OCI-LY3 (cell line): Measurements from ENCODE around the gene RAB7A.
"Not testable (repeated sequence)": the region's sequence is repeated elsewhere in the genome, so short reads cannot be mapped to it uniquely, and the experiment has no call there.

ENCODE experiments used
- H2AFZ ChIP-seq: fragments of 200-600, 300-600 bp; shearing (Covaris generic); 2 replicates; pipeline ENCODE4 v1.6.0; 2014; ENCODE audit warnings: antibody characterized with exemption, low read depth, low read length
- H3K27ac ChIP-seq: fragments of 200-600, 300-600 bp; sonication (generic); 2 replicates; pipeline ENCODE4 v1.5.1; 2014; ENCODE audit warnings: mild to moderate bottlenecking, low read length, moderate library complexity, mixed read lengths
- H3K27me3 ChIP-seq: fragments of 200-600, 300-600 bp; sonication (generic); 2 replicates; pipeline ENCODE4 v1.6.1; 2014; ENCODE audit warnings: low read depth, low read length, mixed read lengths
- H3K36me3 ChIP-seq: fragments of 200-600, 300-600 bp; sonication (generic); replicated peaks from 2 replicates; pipeline ENCODE3; 2014; ENCODE audit warnings: low read depth, low read length, mixed read lengths
- H3K4me1 ChIP-seq: fragments of 300-600, 200-600 bp; sonication (generic); 2 replicates; pipeline ENCODE4 v1.6.1; 2014; ENCODE audit warnings: low read length, mixed read lengths
- H3K4me2 ChIP-seq: fragments of 200-600, 300-600 bp; sonication (generic); 2 replicates; pipeline ENCODE4 v1.6.1; 2014; ENCODE audit warnings: low read length, mixed read lengths
- H3K4me3 ChIP-seq: fragments of 300-600, 200-600 bp; sonication (generic); 2 replicates; pipeline ENCODE4 v1.5.1; 2014; ENCODE audit warnings: antibody characterized with exemption, mild to moderate bottlenecking, low read length, moderate library complexity
- H3K79me2 ChIP-seq: fragments of 300-600, 200-600 bp; shearing (Covaris generic); 2 replicates; pipeline ENCODE4 v1.6.1; 2014; ENCODE audit warnings: mild to moderate bottlenecking, low read length, mixed read lengths
- H3K9ac ChIP-seq: fragments of 300-600, 200-600 bp; shearing (Covaris generic); 2 replicates; pipeline ENCODE4 v1.6.0; 2014; ENCODE audit warnings: mild to moderate bottlenecking, low read length, moderate library complexity
- H3K9me3 ChIP-seq: fragments of 200-600, 300-600 bp; shearing (Covaris generic); 2 replicates; pipeline ENCODE4 v1.6.1; 2014; ENCODE audit warnings: low read length, mixed read lengths; ENCODE audit not compliant: insufficient read depth
- H4K20me1 ChIP-seq: fragments of 200-600, 300-600 bp; sonication (generic); 2 replicates; pipeline ENCODE4 v1.6.1; 2016; ENCODE audit warnings: low read length, mixed read lengths; ENCODE audit not compliant: insufficient read depth
- CTCF ChIP-seq: fragments of 200-600, 300-600 bp; sonication (generic); IDR thresholded peaks from 2 replicates; pipeline ENCODE4 v1.5.1; 2014; ENCODE audit warnings: antibody characterized with exemption, low read length, low read depth
- EZH2phosphoT487 ChIP-seq: fragments of 200-600 bp; shearing (Covaris generic); IDR thresholded peaks from 2 replicates; pipeline ENCODE4 v1.6.1; 2018; ENCODE audit warnings: antibody characterized with exemption, mixed run types, low read depth

RAB7A gene

GRCh38 chr3:128749035-128749434, 23.1 kb downstream of the RAB7A start:
- peaks cover 96% of the 10 kb centered on the region for H3K79me2 ChIP-seq
- TF ChIP-seq EZH2phosphoT487 (no peak), CTCF (no peak)
- no peak overlapping the region for H3K4me3 ChIP-seq
- H3K4me1 ChIP-seq, result 0 out of 2 replicates have a peak, but pooled peaks cover 4% of the 10 kb centered on the region
- no peak overlapping the region for H2AFZ ChIP-seq
- no peak overlapping the region for H3K27ac ChIP-seq
- H3K9me3 ChIP-seq, result no peaks in the 10 kb centered on the region
- no peaks in the 10 kb centered on the region for H3K27me3 ChIP-seq
- no peak overlapping the region for H3K9ac ChIP-seq
- H3K36me3 ChIP-seq, result peaks cover 14% of the 10 kb centered on the region
- no peak overlapping the region for H3K4me2 ChIP-seq
- peaks cover 87% of the 10 kb centered on the region for H4K20me1 ChIP-seq

GRCh38 chr3:128749561-128749960, 23.6 kb downstream of the RAB7A start:
- not testable (repeated sequence) for H3K9me3 ChIP-seq, H3K4me1 ChIP-seq, H3K9ac ChIP-seq, H3K36me3 ChIP-seq, H3K27ac ChIP-seq, H2AFZ ChIP-seq, H3K4me2 ChIP-seq, H3K27me3 ChIP-seq, H3K4me3 ChIP-seq
- H3K79me2 ChIP-seq, result peaks cover 94% of the 10 kb centered on the region
- peaks cover 87% of the 10 kb centered on the region for H4K20me1 ChIP-seq

GRCh38 chr3:128753715-128754114, 27.7 kb downstream of the RAB7A start:
- Histone ChIP-seq H3K79me2 (peaks cover 85% of the 10 kb centered on the region), H3K4me1 (0 out of 2 replicates have a peak, but pooled peaks cover 4% of the 10 kb centered on the region), H4K20me1 (peaks cover 63% of the 10 kb centered on the region), H3K27ac (no peak overlapping the region), H3K36me3 (peaks cover under 1% of the 10 kb centered on the region), H3K9ac (no peak overlapping the region), H3K4me2 (no peak overlapping the region), H3K4me3 (no peak overlapping the region), H3K9me3 (no peaks in the 10 kb centered on the region), H2AFZ (no peak overlapping the region), H3K27me3 (no peaks in the 10 kb centered on the region)
- TF ChIP-seq EZH2phosphoT487 (no peak), CTCF (no peak)

GRCh38 chr3:128760042-128760441, 34.1 kb downstream of the RAB7A start:
- TF ChIP-seq EZH2phosphoT487, result no peak
- no peak for TF ChIP-seq CTCF
- Histone ChIP-seq H4K20me1 (peaks cover 60% of the 10 kb centered on the region), H2AFZ (no peak overlapping the region), H3K4me3 (no peak overlapping the region), H3K9ac (no peak overlapping the region), H3K27ac (no peak overlapping the region), H3K4me1 (no peaks in the 10 kb centered on the region), H3K4me2 (no peak overlapping the region), H3K79me2 (peaks cover 83% of the 10 kb centered on the region), H3K36me3 (peaks cover 8% of the 10 kb centered on the region), H3K27me3 (no peaks in the 10 kb centered on the region), H3K9me3 (no peaks in the 10 kb centered on the region)

- peaks cover 66% of the 10 kb centered on the region for H4K20me1 ChIP-seq
These were observed 34.9 kb downstream of the RAB7A start for GRCh38 chr3:128760881-128761280.

More at GRCh38 chr3:128760881-128761280, 34.9 kb downstream of the RAB7A start:
- TF ChIP-seq CTCF (no peak), EZH2phosphoT487 (no peak)
- Histone ChIP-seq H3K36me3 (peaks cover 11% of the 10 kb centered on the region), H3K9me3 (no peaks in the 10 kb centered on the region), H3K27me3 (no peaks in the 10 kb centered on the region), H3K4me2 (no peak overlapping the region), H3K79me2 (peaks cover 90% of the 10 kb centered on the region), H3K27ac (no peak overlapping the region), H3K4me3 (no peak overlapping the region), H3K4me1 (no peaks in the 10 kb centered on the region), H2AFZ (no peak overlapping the region), H3K9ac (no peak overlapping the region)
